Neutrophil (primary cell): ENCODE results near the gene CHAC2.

Experiments
- H3K27ac ChIP-seq: fragments of 200-600 bp; sonication (generic); 2 replicates; pipeline ENCODE4 v1.5.1; 2016; ENCODE audit warnings: mild to moderate bottlenecking, moderate library complexity
- H3K27me3 ChIP-seq: fragments of 200-600 bp; sonication (generic); 2 replicates; pipeline ENCODE4 v1.6.0; 2016; ENCODE audit warnings: mild to moderate bottlenecking
- H3K36me3 ChIP-seq: fragments of 200-600 bp; sonication (generic); 2 replicates; pipeline ENCODE4 v1.5.1; 2017
- H3K4me1 ChIP-seq, 2 experiments: fragments of 200-600 bp in 1 of 2; sonication (generic) in 1 of 2; 1 replicate in 1 of 2; 2 replicates in 1 of 2; pipeline versions ENCODE4 v1.5.1 to v1.6.1; 2013 to 2016; ENCODE audit warnings: low read depth in 1 of 2, low read length in 1 of 2, mild to moderate bottlenecking in 1 of 2, moderate library complexity in 1 of 2; ENCODE audit not compliant: control insufficient read depth in 1 of 2, insufficient read depth in 1 of 2
- H3K4me3 ChIP-seq, 2 experiments: fragments of 200-600 bp in 1 of 2; sonication (generic) in 1 of 2; 1 replicate in 1 of 2; 2 replicates in 1 of 2; pipeline ENCODE4 v1.5.1; 2013 to 2016; ENCODE audit warnings: low read depth in 1 of 2, low read length in 1 of 2, mild to moderate bottlenecking in 1 of 2, moderate library complexity in 1 of 2
- H3K9me3 ChIP-seq: fragments of 200-600 bp; sonication (generic); 2 replicates; pipeline ENCODE4 v1.5.1; 2016
- TF ChIP-seq, protein P1 (sequence below): fragments of 200-600 bp; sonication (generic); IDR thresholded peaks from 2 replicates; pipeline ENCODE4 v1.5.1; 2016; ENCODE audit warnings: antibody characterized with exemption

Gene CHAC2

DNA sequence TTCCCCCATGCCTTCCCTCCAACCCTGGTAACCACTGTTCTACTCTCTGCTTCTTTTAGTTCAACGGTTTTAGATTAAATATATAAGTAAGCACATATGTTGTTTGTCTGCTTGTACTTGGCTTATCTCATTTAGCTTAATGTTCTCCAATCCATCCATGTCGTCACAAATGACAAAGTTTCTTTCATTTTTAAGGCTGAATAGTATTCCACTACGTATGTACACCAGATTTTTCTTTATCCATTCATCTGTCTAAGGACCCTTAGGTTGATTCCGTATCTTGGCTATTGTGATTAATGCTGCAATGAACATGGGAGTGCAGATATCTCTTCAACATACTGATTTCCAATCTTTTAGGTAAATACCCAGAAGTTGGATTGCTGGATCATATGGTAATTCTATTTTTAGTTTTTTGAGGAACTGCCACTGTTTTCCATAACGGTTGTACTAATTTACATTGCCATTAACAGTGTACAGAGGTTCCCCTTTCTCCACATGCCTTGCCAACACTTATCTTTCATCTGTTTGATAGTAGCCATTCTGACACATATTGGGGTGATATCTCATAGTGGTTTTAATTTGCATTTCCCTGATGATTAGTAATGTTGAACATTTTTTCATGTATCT, 11.0 kb downstream of the CHAC2 start:
- Histone ChIP-seq H3K4me3 (no peak overlapping the region), H3K36me3 (peaks cover 5% of the 10 kb centered on the region), H3K27ac (no peak overlapping the region), H3K27me3 (no peaks in the 10 kb centered on the region), H3K9me3 (no peaks in the 10 kb centered on the region), H3K4me1 (no peaks in the 10 kb centered on the region)
- TF ChIP-seq, protein P1, sequence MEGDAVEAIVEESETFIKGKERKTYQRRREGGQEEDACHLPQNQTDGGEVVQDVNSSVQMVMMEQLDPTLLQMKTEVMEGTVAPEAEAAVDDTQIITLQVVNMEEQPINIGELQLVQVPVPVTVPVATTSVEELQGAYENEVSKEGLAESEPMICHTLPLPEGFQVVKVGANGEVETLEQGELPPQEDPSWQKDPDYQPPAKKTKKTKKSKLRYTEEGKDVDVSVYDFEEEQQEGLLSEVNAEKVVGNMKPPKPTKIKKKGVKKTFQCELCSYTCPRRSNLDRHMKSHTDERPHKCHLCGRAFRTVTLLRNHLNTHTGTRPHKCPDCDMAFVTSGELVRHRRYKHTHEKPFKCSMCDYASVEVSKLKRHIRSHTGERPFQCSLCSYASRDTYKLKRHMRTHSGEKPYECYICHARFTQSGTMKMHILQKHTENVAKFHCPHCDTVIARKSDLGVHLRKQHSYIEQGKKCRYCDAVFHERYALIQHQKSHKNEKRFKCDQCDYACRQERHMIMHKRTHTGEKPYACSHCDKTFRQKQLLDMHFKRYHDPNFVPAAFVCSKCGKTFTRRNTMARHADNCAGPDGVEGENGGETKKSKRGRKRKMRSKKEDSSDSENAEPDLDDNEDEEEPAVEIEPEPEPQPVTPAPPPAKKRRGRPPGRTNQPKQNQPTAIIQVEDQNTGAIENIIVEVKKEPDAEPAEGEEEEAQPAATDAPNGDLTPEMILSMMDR, result no peak

DNA sequence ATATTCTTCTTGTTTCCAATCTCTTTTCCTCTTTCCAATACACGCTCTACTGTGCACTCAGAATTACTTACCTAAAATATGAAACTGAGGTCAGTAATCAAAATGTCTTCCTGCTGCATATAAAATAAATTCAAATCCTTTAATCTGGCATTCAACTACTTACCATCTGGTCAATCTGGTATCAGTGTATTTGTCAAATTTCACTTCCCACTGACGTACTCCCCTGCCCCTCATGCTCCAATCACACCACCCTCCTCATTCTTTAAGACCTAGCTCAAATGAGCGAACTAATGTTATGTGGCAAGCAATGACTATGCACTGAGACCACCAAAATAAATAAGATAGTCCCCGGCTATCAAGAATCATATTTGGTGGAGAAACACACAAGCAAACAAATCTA, 12.5 kb downstream of the CHAC2 start:
- H3K4me1 ChIP-seq, result no peaks in the 10 kb centered on the region
- no peak overlapping the region for H3K27ac ChIP-seq
- TF ChIP-seq, protein P1, result no peak
- no peaks in the 10 kb centered on the region for H3K27me3 ChIP-seq
- H3K4me3 ChIP-seq, result no peak overlapping the region
- H3K36me3 ChIP-seq, result peaks cover 5% of the 10 kb centered on the region
- no peaks in the 10 kb centered on the region for H3K9me3 ChIP-seq

DNA sequence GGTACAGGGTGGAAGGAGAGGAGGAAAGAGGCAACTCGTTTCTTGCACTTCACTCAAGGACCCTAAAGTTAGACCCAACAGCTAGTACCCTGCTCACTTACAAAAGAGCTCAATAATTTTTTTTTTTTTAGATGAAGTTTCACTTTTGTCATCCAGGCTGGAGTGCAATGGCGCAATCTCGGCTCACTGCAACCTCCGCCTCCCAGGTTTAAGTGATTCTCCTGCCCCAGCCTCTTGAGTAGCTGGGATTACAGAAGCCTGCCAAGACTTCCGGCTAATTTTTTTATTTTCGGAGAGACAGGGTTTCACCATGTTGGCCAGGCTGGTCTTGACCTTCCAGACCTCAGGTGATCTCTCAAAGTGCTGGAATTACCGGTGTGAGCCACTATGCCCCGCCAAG, 15.1 kb downstream of the CHAC2 start:
- no peaks in the 10 kb centered on the region for H3K27me3 ChIP-seq
- no peaks in the 10 kb centered on the region for H3K36me3 ChIP-seq
- no peak overlapping the region for H3K27ac ChIP-seq
- no peaks in the 10 kb centered on the region for H3K9me3 ChIP-seq
- H3K4me3 ChIP-seq, result no peak overlapping the region
- H3K4me1 ChIP-seq, result peaks cover 13 to 16% of the 10 kb centered on the region in 2 experiments
- TF ChIP-seq, protein P1, result no peak

DNA sequence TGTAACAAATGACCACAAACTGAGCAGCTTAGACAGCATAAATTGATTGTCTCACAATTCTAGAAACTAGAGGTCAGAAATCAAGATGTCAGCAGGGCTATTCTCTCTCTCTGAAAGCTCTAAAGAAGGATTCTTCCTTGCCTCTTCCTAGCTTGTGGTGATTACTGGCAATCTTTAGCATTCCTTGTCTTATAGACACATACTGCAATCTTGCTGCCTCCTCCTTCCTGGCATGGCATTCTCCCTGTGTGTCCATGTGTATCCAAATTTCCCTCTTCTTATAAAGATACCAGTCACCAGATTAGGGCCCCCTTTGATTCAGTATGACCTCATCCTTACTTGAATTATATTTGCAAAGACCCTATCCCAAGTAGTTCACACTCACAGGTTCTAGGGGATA, 16.8 kb downstream of the CHAC2 start:
- Histone ChIP-seq H3K4me3 (no peak overlapping the region), H3K36me3 (no peaks in the 10 kb centered on the region), H3K27me3 (no peaks in the 10 kb centered on the region), H3K9me3 (no peaks in the 10 kb centered on the region), H3K27ac (no peak overlapping the region), H3K4me1 (peaks cover 20 to 23% of the 10 kb centered on the region in 2 experiments)
- TF ChIP-seq, protein P1, result no peak

DNA sequence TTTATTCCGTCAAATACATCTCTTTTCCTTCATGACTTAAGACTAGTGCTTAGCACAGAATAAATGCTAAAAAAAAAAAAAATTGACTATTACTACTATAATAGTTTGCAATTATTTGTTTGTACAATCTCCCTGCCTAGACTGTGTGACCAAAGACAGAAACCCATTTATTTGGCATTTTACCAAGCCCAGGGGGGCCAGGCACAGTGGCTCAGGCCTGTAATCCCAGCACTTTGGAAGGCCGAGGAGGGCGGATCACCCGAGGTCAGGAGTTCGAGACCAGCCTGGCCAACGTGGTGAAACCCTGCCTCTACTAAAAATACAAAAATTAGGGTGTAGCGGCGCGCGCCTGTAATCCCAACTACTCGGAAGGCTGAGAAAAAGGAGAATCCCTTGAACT, 17.8 kb downstream of the CHAC2 start:
- Histone ChIP-seq H3K27ac (no peak overlapping the region), H3K4me3 (peak overlapping the region in 1 of 2 experiments; percentile 80), H3K9me3 (no peaks in the 10 kb centered on the region), H3K4me1 (peaks cover 20 to 23% of the 10 kb centered on the region in 2 experiments), H3K36me3 (no peaks in the 10 kb centered on the region), H3K27me3 (no peaks in the 10 kb centered on the region)
- TF ChIP-seq, protein P1, result no peak
